GM19372 (cell line): Measurements from ENCODE around the gene MAP7D2.

Experiments used
- ATAC-seq: cut with Tn5 transposase; IDR thresholded peaks from one replicate; pipeline ENCODE4 v1.9.1; 2021; ENCODE audit warnings: mild to moderate bottlenecking, low read depth, moderate library complexity; ENCODE audit not compliant: unreplicated experiment

The MAP7D2 gene

GRCh38 chrX:19986531-19986930, 130.2 kb downstream of the MAP7D2 start:
- ATAC-seq: no peak

- ATAC-seq: no peak
These were observed 134.8 kb downstream of the MAP7D2 start for GRCh38 chrX:19981947-19982346.

- no peak for ATAC-seq
These were observed 140.9 kb downstream of the MAP7D2 start for GRCh38 chrX:19975845-19976244.

- no peak for ATAC-seq
These were observed 143.7 kb downstream of the MAP7D2 start for GRCh38 chrX:19972984-19973383.

GRCh38 chrX:19968276-19968675, 148.4 kb downstream of the MAP7D2 start:
- no peak for ATAC-seq

GRCh38 chrX:19966056-19966455, 150.7 kb downstream of the MAP7D2 start:
- no peak for ATAC-seq

- ATAC-seq: no peak
These were observed 152.5 kb downstream of the MAP7D2 start for GRCh38 chrX:19964017-19964710.

- ATAC-seq: no peak
These were observed 155.8 kb downstream of the MAP7D2 start for GRCh38 chrX:19960913-19961312.

GRCh38 chrX:19958552-19959486, 157.9 kb downstream of the MAP7D2 start:
- ATAC-seq: no peak

- ATAC-seq: no peak
These were observed 159.8 kb downstream of the MAP7D2 start for GRCh38 chrX:19956923-19957322.
